Activated naive CD4-positive, alpha-beta T cell (primary cell): ENCODE data around the gene TBCD.
A peak's percentile ranks its signal among the peaks of the same experiment; 100 is the strongest.
"Not testable (repeated sequence)": the region's sequence is repeated elsewhere in the genome, so short reads cannot be mapped to it uniquely, and the experiment has no call there.

Source experiments
- DNase-seq, 4 experiments: peaks; one replicate each; lab custom pipeline; 2025; lab: John Stamatoyannopoulos, UW

The TBCD gene

DNA sequence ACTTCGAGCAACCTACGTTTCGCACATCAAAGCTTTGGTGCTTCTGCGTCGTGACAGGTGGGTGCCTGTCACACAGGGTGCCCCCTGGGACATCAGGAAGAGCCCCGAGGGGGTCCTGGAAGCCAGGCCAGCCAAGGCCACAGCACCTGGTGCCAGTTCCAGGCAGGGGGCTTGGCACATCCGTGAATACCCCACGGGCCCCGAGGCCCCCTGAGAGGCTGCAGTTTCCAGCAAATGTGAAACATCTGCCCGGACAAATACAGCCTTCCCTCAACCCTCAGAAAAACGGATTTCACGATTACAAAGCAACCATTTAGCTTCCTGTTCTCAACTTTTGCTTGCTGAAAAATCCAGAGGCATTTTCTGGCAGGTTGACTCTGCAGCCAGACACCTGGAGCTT, 218.2 kb downstream of the TBCD start:
- no peak for DNase-seq

GRCh38 chr17:82970818-82971590, 219.1 kb downstream of the TBCD start:
- no peak for DNase-seq

GRCh38 chr17:82972836-82973372, 221.0 kb downstream of the TBCD start:
- DNase-seq: no peak

- DNase-seq: no peak
These were observed 221.7 kb downstream of the TBCD start for GRCh38 chr17:82973456-82974135.

DNA sequence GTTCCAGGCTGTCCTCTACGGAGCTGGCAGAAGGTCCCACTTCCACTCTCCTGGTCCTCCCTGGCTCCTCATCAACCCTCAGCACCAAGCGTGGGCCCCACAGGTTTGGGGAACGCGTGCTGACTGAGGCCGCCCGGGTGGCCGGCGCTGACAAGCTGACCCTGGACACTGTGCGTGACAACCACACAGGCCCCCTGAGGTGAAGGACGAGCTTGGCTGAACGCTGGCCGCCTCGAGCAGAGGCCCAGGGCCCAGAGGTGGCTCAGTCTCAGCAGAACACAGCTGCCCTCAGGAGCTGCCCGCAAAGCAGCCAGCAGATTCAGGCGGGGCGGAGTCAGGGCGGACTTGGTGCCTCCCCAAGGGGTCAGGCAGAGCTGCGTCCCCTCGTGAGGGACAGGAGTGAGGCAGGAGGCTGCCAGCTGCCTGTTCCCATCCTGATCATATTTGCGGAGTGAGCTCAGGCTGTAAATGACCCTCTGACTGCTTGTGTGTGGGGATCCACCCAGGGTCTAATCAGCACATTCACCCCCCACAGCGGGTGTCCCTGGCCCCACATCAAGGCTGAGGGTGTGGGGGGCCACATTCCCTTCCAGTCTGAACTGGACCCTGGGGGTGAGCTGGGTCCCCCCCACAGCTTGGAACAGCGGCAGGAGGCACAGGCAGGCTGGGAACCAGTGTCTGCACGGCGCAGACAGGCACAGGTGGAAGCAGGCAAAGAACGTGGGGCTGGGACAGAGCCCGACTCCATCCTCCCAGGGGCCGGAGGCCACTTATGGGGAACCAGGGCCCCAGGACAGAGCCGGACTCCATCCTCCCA, 222.5 kb downstream of the TBCD start:
- DNase-seq: no peak

- no peak for DNase-seq
These were observed 225.2 kb downstream of the TBCD start for GRCh38 chr17:82976982-82977488.

DNA sequence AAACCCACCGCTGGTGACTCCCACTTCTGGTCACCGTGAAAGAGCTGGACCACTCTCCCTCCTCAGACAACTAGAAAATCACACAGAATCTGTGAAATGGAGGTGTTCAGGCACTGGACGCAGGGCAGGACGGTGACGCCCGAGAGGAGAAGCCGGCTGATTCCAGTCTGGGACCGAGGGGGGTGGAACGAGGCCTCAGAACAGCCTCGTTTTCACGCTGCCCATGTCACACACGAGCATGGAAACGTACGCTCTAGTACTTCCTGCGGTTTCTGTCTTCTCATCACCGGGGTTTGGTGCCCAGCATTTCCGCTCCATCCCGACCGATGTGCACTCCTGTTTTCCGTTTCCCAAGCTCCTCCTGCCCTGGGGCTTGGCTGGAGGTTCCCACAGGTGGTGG, 225.7 kb downstream of the TBCD start:
- DNase-seq: no peak

- DNase-seq: no peak
These were observed 227.0 kb downstream of the TBCD start for GRCh38 chr17:82978765-82979349.

- DNase-seq: no peak
These were observed 227.9 kb downstream of the TBCD start for GRCh38 chr17:82979718-82980117.

DNA sequence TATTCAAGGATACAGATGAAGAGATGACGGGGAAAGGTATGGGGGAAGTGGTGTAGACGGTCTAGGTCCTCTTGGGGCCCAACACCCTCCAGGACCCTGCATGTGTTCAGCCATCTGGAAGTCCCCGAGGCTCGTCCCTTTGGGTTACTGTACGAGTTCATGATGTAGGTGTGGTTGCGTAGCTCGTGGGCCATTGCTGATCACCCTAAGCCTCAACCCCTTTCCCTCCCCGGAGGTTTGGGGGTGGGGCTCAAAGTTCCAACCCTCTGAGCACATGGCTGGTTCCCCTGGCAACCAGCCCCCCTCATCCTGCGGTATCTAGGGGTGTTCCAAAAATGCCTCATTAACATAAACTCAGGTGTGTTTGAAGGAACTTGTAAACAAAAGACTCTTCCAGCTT, 228.8 kb downstream of the TBCD start:
- no peak for DNase-seq

- no peak for DNase-seq
These were observed 229.4 kb downstream of the TBCD start for GRCh38 chr17:82981141-82981730.

GRCh38 chr17:82983510-82984248, 231.8 kb downstream of the TBCD start:
- DNase-seq: no peak

GRCh38 chr17:82984249-82984617, 232.4 kb downstream of the TBCD start:
- DNase-seq: not testable (repeated sequence)

DNA sequence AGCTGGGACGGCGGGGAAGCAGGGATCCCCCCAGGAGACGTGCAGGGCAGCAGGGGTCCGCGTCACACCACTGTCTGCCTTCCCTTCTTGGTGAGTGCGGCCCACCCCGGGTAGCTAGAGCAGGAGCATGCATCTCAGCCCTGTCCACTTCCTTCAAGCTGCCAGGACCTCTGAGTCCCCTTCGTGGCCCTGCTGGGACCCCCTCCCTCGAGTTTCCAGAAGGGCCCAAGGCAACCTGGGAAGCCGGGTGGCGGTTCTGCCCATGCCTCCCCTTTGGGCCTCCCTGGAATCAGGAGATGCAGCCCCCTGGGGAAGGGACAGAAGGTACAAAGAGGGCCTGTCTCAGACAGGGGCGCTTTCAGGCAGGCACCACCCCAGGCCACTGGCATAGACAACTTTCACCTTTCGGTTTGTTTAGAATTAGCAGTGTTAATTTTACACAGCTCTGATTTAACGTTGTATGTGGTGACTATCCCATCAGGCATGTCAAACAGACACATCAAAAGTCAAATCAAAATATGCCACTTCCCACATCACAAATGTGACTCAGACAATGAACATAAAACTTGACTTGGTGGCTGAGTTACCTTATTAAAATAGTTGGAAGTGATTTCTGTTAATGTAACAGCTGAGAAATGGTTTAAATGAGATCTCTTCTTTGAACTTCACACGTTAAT, 233.0 kb downstream of the TBCD start:
- no peak for DNase-seq

DNA sequence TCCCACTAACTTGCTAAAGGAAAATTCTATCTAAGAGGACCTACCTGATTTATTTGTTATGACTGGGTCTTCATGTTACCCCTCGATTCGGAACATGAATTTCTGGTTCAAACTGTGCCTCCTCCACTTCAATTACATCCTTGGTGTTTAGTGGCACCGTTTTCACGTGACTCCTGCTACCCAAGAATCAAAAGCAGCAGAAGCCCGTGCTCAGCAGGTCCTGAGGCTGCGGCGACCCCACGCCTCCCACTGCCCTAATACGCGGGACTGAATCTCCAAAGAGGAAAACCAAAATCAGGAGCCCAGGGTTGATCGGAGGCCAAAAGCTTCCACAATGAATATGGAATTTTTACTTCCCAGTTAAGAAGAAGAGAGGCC, 233.6 kb downstream of the TBCD start:
- no peak for DNase-seq

GRCh38 chr17:82985973-82986372, 234.1 kb downstream of the TBCD start:
- DNase-seq: peak in 2 of 4 experiments; percentile 47 to 60

GRCh38 chr17:82989051-82989450, 237.2 kb downstream of the TBCD start:
- not testable (repeated sequence) for DNase-seq

DNA sequence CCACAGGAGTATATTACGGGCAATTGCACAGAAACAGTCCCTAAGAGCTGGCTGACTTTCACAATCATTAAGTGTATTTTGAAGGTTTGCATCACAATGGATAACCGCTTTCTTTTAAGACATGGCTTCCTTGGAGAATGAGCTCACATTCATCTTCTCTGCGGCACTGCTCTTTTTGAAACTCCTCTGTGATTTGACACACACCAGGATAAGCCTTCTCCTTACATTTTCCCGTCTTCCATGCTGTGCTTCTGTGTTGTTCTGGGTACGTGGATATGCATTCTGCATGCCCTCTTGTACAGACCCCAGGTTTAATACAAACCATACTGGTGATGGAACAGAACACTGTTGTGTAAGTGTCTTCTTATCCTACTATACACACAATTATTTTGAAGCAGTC, 238.0 kb downstream of the TBCD start:
- DNase-seq: no peak

DNA sequence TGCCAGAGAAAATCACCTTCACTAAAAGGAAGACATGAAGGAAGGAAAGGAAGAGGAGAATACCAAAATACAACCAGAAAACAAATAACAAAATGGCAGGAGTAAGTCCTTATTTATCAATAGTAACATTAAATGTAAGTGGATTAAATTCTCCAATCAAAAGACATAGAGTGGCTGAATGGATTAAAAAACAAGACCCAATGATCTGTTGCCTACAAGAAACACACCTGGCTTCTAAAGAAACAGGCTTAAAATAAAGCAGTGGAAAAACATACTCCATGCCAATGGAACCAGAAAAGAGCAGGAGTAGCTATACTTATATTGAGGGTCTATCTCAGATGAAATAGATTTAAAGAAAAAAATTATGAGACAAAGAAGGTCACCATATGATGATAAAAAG, 241.1 kb downstream of the TBCD start:
- DNase-seq: no peak
